NCI-H2107 treated with DMSO at 0.1 percent for 48 hours (cell line): ENCODE data around the gene INAFM1.
"Not testable (repeated sequence)": the region's sequence is repeated elsewhere in the genome, so short reads cannot be mapped to it uniquely, and the experiment has no call there.

ENCODE experiments used
- DNase-seq: peaks from one replicate; lab custom pipeline; 2025; ENCODE audit not compliant: unreplicated experiment; lab: John Stamatoyannopoulos, UW

INAFM1 gene

GRCh38 chr19:47240996-47241918, 33.4 kb upstream of the INAFM1 start:
- DNase-seq: peak; percentile 46

- DNase-seq: no peak
These were observed 32.6 kb upstream of the INAFM1 start for GRCh38 chr19:47241919-47242577.

GRCh38 chr19:47243364-47243775, 31.3 kb upstream of the INAFM1 start:
- no peak for DNase-seq

GRCh38 chr19:47243776-47244547, 30.7 kb upstream of the INAFM1 start:
- peak; percentile 60 for DNase-seq

GRCh38 chr19:47247308-47247990, 27.2 kb upstream of the INAFM1 start:
- no peak for DNase-seq

- DNase-seq: not testable (repeated sequence)
These were observed 21.7 kb upstream of the INAFM1 start for GRCh38 chr19:47253016-47253415.

GRCh38 chr19:47253467-47253881, 21.2 kb upstream of the INAFM1 start:
- DNase-seq: no peak

- DNase-seq: no peak
These were observed 20.7 kb upstream of the INAFM1 start for GRCh38 chr19:47253970-47254369.

- peak; percentile 96 for DNase-seq
These were observed 18.6 kb upstream of the INAFM1 start, which contains the start of gene CCDC9 for GRCh38 chr19:47255879-47256692. CCDC9 (plus strand) TSS chr19:47256525; CDS start chr19:47258401, 1,876 bp downstream.

- DNase-seq: peak; percentile 100
These were observed 17.8 kb upstream of the INAFM1 start for GRCh38 chr19:47256693-47257410.

- no peak for DNase-seq
These were observed 17.1 kb upstream of the INAFM1 start for GRCh38 chr19:47257411-47258169.

GRCh38 chr19:47258434-47258833, 16.3 kb upstream of the INAFM1 start:
- no peak for DNase-seq

- no peak for DNase-seq
These were observed 15.7 kb upstream of the INAFM1 start for GRCh38 chr19:47258895-47259555.

- DNase-seq: no peak
These were observed 14.2 kb upstream of the INAFM1 start for GRCh38 chr19:47260476-47260875.

GRCh38 chr19:47261946-47262793, 12.5 kb upstream of the INAFM1 start:
- DNase-seq: not testable (repeated sequence)

GRCh38 chr19:47264629-47265028, 10.1 kb upstream of the INAFM1 start:
- DNase-seq: no peak

GRCh38 chr19:47266401-47266941, 8.2 kb upstream of the INAFM1 start:
- no peak for DNase-seq
